A673 (cell line): Measurements from ENCODE around the gene KIF22. TPM values are rescaled to one million over a fixed set of nuclear protein-coding genes. Genes with fewer than 3 reads are reported as not detected.

Experiments
- BruUV-seq: library from RNA; stranded (reverse); fragments of 400-500 nt; replicated peaks from 2 replicates; lab custom pipeline; 2021; lab: Mats Ljungman, UMichigan
- CTCF ChIA-PET: fragments of 300-600 bp; sonication (Branson Sonifier 250); formaldehyde crosslinking; loops from one replicate; lab custom pipeline; 2022; ENCODE audit warnings: antibody characterized with exemption; lab: Charles Lee
- POLR2A ChIA-PET: fragments of 300-600 bp; sonication (Branson Sonifier 250); formaldehyde crosslinking; loops from one replicate; lab custom pipeline; 2022; ENCODE audit warnings: antibody characterized with exemption; ENCODE audit not compliant: low non-redundant PET; lab: Charles Lee
- DNase-seq: peaks from one replicate; pipeline ENCODE4 v3.0.0-alpha.2; 2015; ENCODE audit warnings: low spot score
- H3K27ac ChIP-seq: fragments of 200-600 bp; sonication (generic); 2 replicates; pipeline ENCODE4 v1.5.1; 2016; ENCODE audit warnings: mixed run types, low read depth, mild to moderate bottlenecking, mixed read lengths, antibody characterized with exemption, low read length; ENCODE audit not compliant: poor library complexity, severe bottlenecking
- H3K27me3 ChIP-seq: fragments of 200-600 bp; sonication (generic); replicated peaks from 2 replicates; pipeline ENCODE4 v1.6.1; 2017; ENCODE audit warnings: mixed run types, low read depth, mild to moderate bottlenecking, mixed read lengths, antibody characterized with exemption, low read length; ENCODE audit not compliant: insufficient read depth, poor library complexity
- H3K36me3 ChIP-seq: fragments of 200-600 bp; sonication (generic); 2 replicates; pipeline ENCODE4 v1.6.1; 2016; ENCODE audit warnings: mixed run types, mild to moderate bottlenecking, mixed read lengths, antibody characterized with exemption, low read length; ENCODE audit not compliant: insufficient read depth, poor library complexity, severe bottlenecking
- H3K4me1 ChIP-seq: fragments of 200-600 bp; sonication (generic); 2 replicates; pipeline ENCODE4 v1.6.1; 2017; ENCODE audit warnings: mixed run types, mild to moderate bottlenecking, mixed read lengths, antibody characterized with exemption, low read length; ENCODE audit not compliant: insufficient read depth, poor library complexity, severe bottlenecking
- H3K4me3 ChIP-seq: fragments of 200-600 bp; sonication (generic); 2 replicates; pipeline ENCODE4 v1.5.1; 2016; ENCODE audit warnings: low read depth, mixed run types, mild to moderate bottlenecking, mixed read lengths, low read length; ENCODE audit not compliant: poor library complexity, severe bottlenecking
- H3K9me3 ChIP-seq: fragments of 200-600 bp; sonication (generic); 2 replicates; pipeline ENCODE4 v1.6.1; 2016; ENCODE audit warnings: mixed run types, low read depth, mild to moderate bottlenecking, mixed read lengths, antibody characterized with exemption, low read length; ENCODE audit not compliant: poor library complexity, severe bottlenecking
- EZH2 ChIP-seq: fragments of 200-600 bp; sonication (generic); IDR thresholded peaks from 2 replicates; pipeline ENCODE4 v1.6.1; 2017; ENCODE audit warnings: borderline replicate concordance, low read depth, mild to moderate bottlenecking, mixed read lengths, antibody characterized with exemption, low read length; ENCODE audit not compliant: poor library complexity, severe bottlenecking
- intact Hi-C: fragments of 100-400 bp; cut with micrococcal nuclease; formaldehyde crosslinking; loops from one replicate; pipeline ENCODE4 v1.10.0; 2022; ENCODE audit not compliant: unreplicated experiment
- total RNA-seq: library from RNA; stranded (reverse); gene quantifications from 2 replicates; pipeline ENCODE4 v1.2.3, GENCODE V29; 2021
- TF ChIP-seq, protein P1 (sequence below): fragments of 300-800, 200-600 bp; sonication (generic); conservative IDR thresholded peaks from 2 replicates; pipeline ENCODE4 v1.5.1; 2017; ENCODE audit warnings: low read depth, mild to moderate bottlenecking, antibody characterized with exemption, low read length, moderate library complexity, mixed read lengths

KIF22 gene
- total RNA-seq, 1 experiment from 2014 or later = 171 TPM

DNA sequence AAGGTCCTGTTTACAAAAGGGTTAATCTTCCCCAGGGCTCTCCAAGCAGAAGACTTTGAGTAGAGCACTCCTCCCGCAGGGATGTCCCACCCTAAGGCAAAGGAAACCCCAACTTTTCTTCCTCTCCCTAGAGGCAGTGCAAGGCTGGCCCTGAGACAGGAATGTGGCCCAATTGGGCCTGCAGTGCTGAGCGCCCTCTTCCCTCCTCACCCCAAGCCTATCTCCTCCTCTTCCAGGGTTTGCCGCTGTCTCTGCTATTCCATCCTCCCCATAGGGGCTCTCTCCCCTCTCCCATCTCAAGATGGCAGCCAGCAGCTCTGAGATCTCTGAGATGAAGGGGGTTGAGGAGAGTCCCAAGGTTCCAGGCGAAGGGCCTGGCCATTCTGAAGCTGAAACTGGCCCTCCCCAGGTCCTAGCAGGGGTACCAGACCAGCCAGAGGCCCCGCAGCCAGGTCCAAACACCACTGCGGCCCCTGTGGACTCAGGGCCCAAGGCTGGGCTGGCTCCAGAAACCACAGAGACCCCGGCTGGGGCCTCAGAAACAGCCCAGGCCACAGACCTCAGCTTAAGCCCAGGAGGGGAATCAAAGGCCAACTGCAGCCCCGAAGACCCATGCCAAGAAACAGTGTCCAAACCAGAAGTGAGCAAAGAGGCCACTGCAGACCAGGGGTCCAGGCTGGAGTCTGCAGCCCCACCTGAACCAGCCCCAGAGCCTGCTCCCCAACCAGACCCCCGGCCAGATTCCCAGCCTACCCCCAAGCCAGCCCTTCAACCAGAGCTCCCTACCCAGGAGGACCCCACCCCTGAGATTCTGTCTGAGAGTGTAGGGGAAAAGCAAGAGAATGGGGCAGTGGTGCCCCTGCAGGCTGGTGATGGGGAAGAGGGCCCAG is 22.4 kb downstream of the KIF22 start:
- POLR2A ChIA-PET = interaction anchor here (0.6 kb wide), 1 partner anchor 246 kb away, joined by 3 read pairs; no protein-coding TSS in a partner anchor
- H3K27ac ChIP-seq = peak overlapping the region; percentile 95
- no peak for DNase-seq
- H3K9me3 ChIP-seq = no peaks in the 10 kb centered on the region
- CTCF ChIA-PET = interaction anchor here (0.5 kb wide), 1 partner anchor 13 kb away, joined by 6 read pairs; no protein-coding TSS in a partner anchor
- H3K27me3 ChIP-seq = no peaks in the 10 kb centered on the region
- intact Hi-C loops = loop anchor here (10.0 kb wide), 1 partner anchor 52 kb away; the partner anchor contains the start of gene CDIPT
- H3K4me1 ChIP-seq = peaks cover 54% of the 10 kb centered on the region
- TF ChIP-seq EZH2 = no peak
- TF ChIP-seq, protein P1, sequence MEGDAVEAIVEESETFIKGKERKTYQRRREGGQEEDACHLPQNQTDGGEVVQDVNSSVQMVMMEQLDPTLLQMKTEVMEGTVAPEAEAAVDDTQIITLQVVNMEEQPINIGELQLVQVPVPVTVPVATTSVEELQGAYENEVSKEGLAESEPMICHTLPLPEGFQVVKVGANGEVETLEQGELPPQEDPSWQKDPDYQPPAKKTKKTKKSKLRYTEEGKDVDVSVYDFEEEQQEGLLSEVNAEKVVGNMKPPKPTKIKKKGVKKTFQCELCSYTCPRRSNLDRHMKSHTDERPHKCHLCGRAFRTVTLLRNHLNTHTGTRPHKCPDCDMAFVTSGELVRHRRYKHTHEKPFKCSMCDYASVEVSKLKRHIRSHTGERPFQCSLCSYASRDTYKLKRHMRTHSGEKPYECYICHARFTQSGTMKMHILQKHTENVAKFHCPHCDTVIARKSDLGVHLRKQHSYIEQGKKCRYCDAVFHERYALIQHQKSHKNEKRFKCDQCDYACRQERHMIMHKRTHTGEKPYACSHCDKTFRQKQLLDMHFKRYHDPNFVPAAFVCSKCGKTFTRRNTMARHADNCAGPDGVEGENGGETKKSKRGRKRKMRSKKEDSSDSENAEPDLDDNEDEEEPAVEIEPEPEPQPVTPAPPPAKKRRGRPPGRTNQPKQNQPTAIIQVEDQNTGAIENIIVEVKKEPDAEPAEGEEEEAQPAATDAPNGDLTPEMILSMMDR = no peak
- H3K4me3 ChIP-seq = peak overlapping the region; percentile 58
- H3K36me3 ChIP-seq = peaks cover 25% of the 10 kb centered on the region
- no TSS peak for BruUV-seq

DNA sequence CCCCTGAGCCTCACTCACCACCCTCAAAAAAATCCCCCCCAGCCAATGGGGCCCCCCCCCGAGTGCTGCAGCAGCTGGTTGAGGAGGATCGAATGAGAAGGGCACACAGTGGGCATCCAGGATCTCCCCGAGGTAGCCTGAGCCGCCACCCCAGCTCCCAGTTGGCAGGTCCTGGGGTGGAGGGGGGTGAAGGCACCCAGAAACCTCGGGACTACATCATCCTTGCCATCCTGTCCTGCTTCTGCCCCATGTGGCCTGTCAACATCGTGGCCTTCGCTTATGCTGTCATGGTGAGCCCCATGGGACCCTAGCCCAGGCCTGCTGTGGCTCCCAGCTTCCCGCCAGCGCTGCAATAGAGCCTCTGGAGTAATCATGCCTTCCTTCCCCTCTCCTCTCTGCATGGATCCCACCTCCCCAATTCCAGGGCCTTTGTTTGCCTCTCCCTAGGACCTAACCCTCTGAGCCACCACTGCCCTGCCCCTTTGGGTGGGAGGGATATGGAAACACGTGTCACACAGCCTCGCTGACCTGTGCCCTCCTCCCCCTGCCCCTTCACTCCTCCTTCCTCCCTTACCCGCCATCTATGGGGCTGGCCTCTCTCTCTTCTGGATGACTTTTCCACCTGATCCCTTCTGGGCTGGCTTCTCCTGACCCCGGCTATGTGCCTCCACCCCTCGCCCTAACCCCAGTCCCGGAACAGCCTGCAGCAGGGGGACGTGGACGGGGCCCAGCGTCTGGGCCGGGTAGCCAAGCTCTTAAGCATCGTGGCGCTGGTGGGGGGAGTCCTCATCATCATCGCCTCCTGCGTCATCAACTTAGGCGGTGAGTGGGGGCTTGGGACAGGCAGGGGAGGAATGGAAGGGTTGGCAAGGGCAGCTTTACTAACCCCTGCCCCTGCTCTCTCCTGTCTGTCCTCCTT is 23.4 kb downstream of the KIF22 start:
- ChIA-PET CTCF (no interaction called here), POLR2A (interaction anchor here (0.6 kb wide), 1 partner anchor 245 kb away, joined by 3 read pairs; no protein-coding TSS in a partner anchor)
- Histone ChIP-seq H3K27me3 (no peaks in the 10 kb centered on the region), H3K4me3 (no peak overlapping the region), H3K36me3 (peaks cover 25% of the 10 kb centered on the region), H3K27ac (peak overlapping the region; percentile 92), H3K9me3 (no peaks in the 10 kb centered on the region), H3K4me1 (peaks cover 53% of the 10 kb centered on the region)
- intact Hi-C loops = loop anchor here (10.0 kb wide), 1 partner anchor 51 kb away; the partner anchor contains the start of gene CDIPT
- BruUV-seq = no TSS peak
- TF ChIP-seq EZH2 = no peak
- TF ChIP-seq, protein P1 = no peak
- no peak for DNase-seq

DNA sequence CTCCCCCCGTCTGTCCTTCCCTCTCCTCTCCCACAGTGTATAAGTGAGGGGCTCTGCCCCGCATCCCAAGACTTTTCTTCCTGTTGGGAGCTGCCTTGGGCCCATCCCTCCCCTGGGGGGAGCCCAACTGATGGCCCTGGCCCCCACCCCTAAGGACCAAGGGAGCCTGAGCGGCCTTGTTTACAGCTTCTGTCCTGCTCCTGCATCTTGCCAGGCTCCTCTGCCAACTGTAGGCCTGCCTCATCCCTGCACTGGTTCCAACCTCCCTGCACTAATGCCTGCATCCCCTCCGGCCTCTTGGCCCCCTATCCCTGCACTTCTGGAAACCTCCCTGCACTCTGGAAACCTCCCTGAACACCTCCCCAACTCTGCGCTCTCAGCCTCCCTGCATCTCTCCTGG is 24.0 kb downstream of the KIF22 start:
- peak overlapping the region; percentile 92 for H3K27ac ChIP-seq
- ChIA-PET POLR2A (no interaction called here), CTCF (no interaction called here)
- H3K27me3 ChIP-seq = no peaks in the 10 kb centered on the region
- no peak for DNase-seq
- H3K4me3 ChIP-seq = peak overlapping the region; percentile 87
- BruUV-seq = no TSS peak
- H3K36me3 ChIP-seq = peaks cover 25% of the 10 kb centered on the region
- intact Hi-C loops = loop anchor here (10.0 kb wide), 1 partner anchor 50 kb away; the partner anchor contains the start of gene CDIPT
- no peaks in the 10 kb centered on the region for H3K9me3 ChIP-seq
- peaks cover 48% of the 10 kb centered on the region for H3K4me1 ChIP-seq
- TF ChIP-seq EZH2 = no peak
- TF ChIP-seq, protein P1 = no peak
